ENCODE data around the gene SPC24. TPM values are rescaled to one million over a fixed set of nuclear protein-coding genes. Genes with fewer than 3 reads are reported as not detected.
A peak's percentile ranks its signal among the peaks of the same experiment; 100 is the strongest.

SPC24 gene
- total and polyA plus RNA-seq, 9 of the 15 experiments (the other 6 are each of a cell fraction or from before 2014, with no cell fraction given): 18.2 to 154 (median 60.9) TPM

- TF ChIP-seq AFF1 (IDR thresholded peaks at IDR 0.05; ENCODE audit: low read depth in 1 of 2, partially characterized antibody in 2 of 2): no peak
- TF ChIP-seq GABPA (tag; conservative IDR thresholded peaks at IDR 0.05; ENCODE audit: low read depth): no peak
- TF ChIP-seq ZNF121 (CRISPR knock-in tag; conservative IDR thresholded peaks at IDR 0.05): peak; percentile 16; the same call in 1 of the 2 replicates
- no peak for TF ChIP-seq ZMIZ1 (IDR thresholded peaks at IDR 0.05; ENCODE audit: low read depth in 2 of 2, low read length in 2 of 2)
- peak; percentile 18; the same call in 1 of the 2 replicates for TF ChIP-seq MYNN (IDR thresholded peaks at IDR 0.05)
- no peak for TF ChIP-seq MYNN (CRISPR knock-in tag; IDR thresholded peaks at IDR 0.05)
- peak; percentile 61 for TF ChIP-seq POLR2G (IDR thresholded peaks at IDR 0.05; ENCODE audit: low read depth, low read length)
Measured at GRCh38 chr19:11123114-11123513, 32.5 kb downstream of the SPC24 start (continued).
